GM19099 (cell line): ENCODE measurements around the gene CTR9.

Experiments used
- POLR2A ChIP-seq: IDR thresholded peaks from 3 replicates; pipeline ENCODE4 v1.6.1; 2011; ENCODE audit warnings: low read depth; ENCODE audit not compliant: insufficient read length; ENCODE audit errors: extremely low read depth

Gene CTR9

GRCh38 chr11:10761085-10761698, 10.1 kb downstream of the CTR9 start:
- TF ChIP-seq POLR2A = no peak

GRCh38 chr11:10762185-10762584, 11.1 kb downstream of the CTR9 start:
- TF ChIP-seq POLR2A = no peak

- TF ChIP-seq POLR2A = no peak
Measured at GRCh38 chr11:10762913-10763421, 11.9 kb downstream of the CTR9 start.

- TF ChIP-seq POLR2A = no peak
Measured at GRCh38 chr11:10763766-10764165, 12.7 kb downstream of the CTR9 start.

GRCh38 chr11:10764412-10764811, 13.4 kb downstream of the CTR9 start:
- TF ChIP-seq POLR2A = no peak

GRCh38 chr11:10770626-10771254, 19.7 kb downstream of the CTR9 start:
- no peak for TF ChIP-seq POLR2A

- no peak for TF ChIP-seq POLR2A
Measured at GRCh38 chr11:10771457-10771856, 20.4 kb downstream of the CTR9 start.

GRCh38 chr11:10774811-10775210, 23.8 kb downstream of the CTR9 start:
- no peak for TF ChIP-seq POLR2A

GRCh38 chr11:10777393-10777793, 26.3 kb downstream of the CTR9 start:
- no peak for TF ChIP-seq POLR2A

GRCh38 chr11:10777806-10778205, 26.8 kb downstream of the CTR9 start:
- no peak for TF ChIP-seq POLR2A

- TF ChIP-seq POLR2A = no peak
Measured at GRCh38 chr11:10778217-10778970, 27.3 kb downstream of the CTR9 start.

- TF ChIP-seq POLR2A = no peak
Measured at GRCh38 chr11:10779086-10779485, 28.0 kb downstream of the CTR9 start.

GRCh38 chr11:10780040-10780439, 29.0 kb downstream of the CTR9 start:
- no peak for TF ChIP-seq POLR2A

GRCh38 chr11:10784232-10785145, 33.4 kb downstream of the CTR9 start:
- TF ChIP-seq POLR2A = no peak

- no peak for TF ChIP-seq POLR2A
Measured at GRCh38 chr11:10785146-10785474, 34.1 kb downstream of the CTR9 start.
